H9 (cell line): ENCODE results near the gene OR10P1. TPM values are rescaled to one million over a fixed set of nuclear protein-coding genes. Genes with fewer than 3 reads are reported as not detected.

Experiments
- DNase-seq: peaks from one replicate; pipeline ENCODE4 v3.0.0-alpha.2; 2017
- H2AFZ ChIP-seq: one replicate; pipeline ENCODE4 v1.6.1; 2013; ENCODE audit warnings: mild to moderate bottlenecking, low read length, control low read depth, moderate library complexity
- H2AK5ac ChIP-seq: 2 replicates; pipeline ENCODE4 v1.6.1; 2013; ENCODE audit warnings: low read length, control low read depth, mixed read lengths; ENCODE audit not compliant: insufficient read length
- H2BK120ac ChIP-seq: one replicate; pipeline ENCODE4 v1.6.1; 2013; ENCODE audit warnings: low read depth, mild to moderate bottlenecking, low read length, control low read depth, inconsistent platforms; ENCODE audit not compliant: poor library complexity, severe bottlenecking
- H2BK12ac ChIP-seq: 2 replicates; pipeline ENCODE4 v1.6.1; 2013; ENCODE audit warnings: low read length, control low read depth, mixed read lengths, low read depth; ENCODE audit not compliant: insufficient read length
- H2BK15ac ChIP-seq: 2 replicates; pipeline ENCODE4 v1.6.1; 2013; ENCODE audit warnings: low read depth, low read length, control low read depth
- H2BK20ac ChIP-seq: one replicate; pipeline ENCODE4 v1.6.1; 2013; ENCODE audit warnings: low read depth, mild to moderate bottlenecking, low read length, control low read depth, inconsistent platforms; ENCODE audit not compliant: poor library complexity, severe bottlenecking
- H2BK5ac ChIP-seq: 2 replicates; pipeline ENCODE4 v1.6.1; 2013; ENCODE audit warnings: low read length, control low read depth, mixed read lengths; ENCODE audit not compliant: insufficient read length
- H3K14ac ChIP-seq: 2 replicates; pipeline ENCODE4 v1.6.1; 2013; ENCODE audit warnings: low read length, control low read depth; ENCODE audit not compliant: insufficient read depth
- H3K18ac ChIP-seq: 2 replicates; pipeline ENCODE4 v1.6.1; 2013; ENCODE audit warnings: low read depth, mild to moderate bottlenecking, mixed read lengths, low read length, control low read depth; ENCODE audit not compliant: insufficient read length
- H3K23ac ChIP-seq: 2 replicates; pipeline ENCODE4 v1.6.1; 2013; ENCODE audit warnings: low read length, control low read depth, mixed read lengths, low read depth; ENCODE audit not compliant: insufficient read length
- H3K23me2 ChIP-seq: 2 replicates; pipeline ENCODE4 v1.6.1; 2013; ENCODE audit warnings: low read depth, mild to moderate bottlenecking, mixed read lengths, low read length, control low read depth; ENCODE audit not compliant: insufficient read length, poor library complexity, severe bottlenecking
- H3K27ac ChIP-seq: 2 replicates; pipeline ENCODE4 v1.5.1; 2013; ENCODE audit warnings: low read length, control low read depth, mixed read lengths, low read depth; ENCODE audit not compliant: insufficient read length
- H3K27me3 ChIP-seq: 2 replicates; pipeline ENCODE4 v1.6.1; 2013; ENCODE audit warnings: low read length, control low read depth, inconsistent platforms; ENCODE audit not compliant: insufficient read depth
- H3K4ac ChIP-seq: 2 replicates; pipeline ENCODE4 v1.6.1; 2013; ENCODE audit warnings: low read depth, mild to moderate bottlenecking, control low read depth, inconsistent platforms, low read length, moderate library complexity
- H3K4me1 ChIP-seq: 2 replicates; pipeline ENCODE4 v1.6.1; 2013; ENCODE audit warnings: low read length, control low read depth, inconsistent platforms; ENCODE audit not compliant: insufficient read depth
- H3K4me2 ChIP-seq: 2 replicates; pipeline ENCODE4 v1.6.1; 2013; ENCODE audit warnings: low read length, control low read depth, mixed read lengths; ENCODE audit not compliant: insufficient read length, insufficient read depth
- H3K56ac ChIP-seq: 2 replicates; pipeline ENCODE4 v1.6.1; 2013; ENCODE audit warnings: low read depth, mild to moderate bottlenecking, mixed read lengths, low read length, control low read depth; ENCODE audit not compliant: insufficient read length
- H3K79me1 ChIP-seq: 2 replicates; pipeline ENCODE4 v1.6.1; 2013; ENCODE audit warnings: low read depth, mild to moderate bottlenecking, moderate library complexity, low read length, control low read depth, inconsistent platforms; ENCODE audit not compliant: insufficient read depth, poor library complexity, severe bottlenecking
- H3K79me2 ChIP-seq: 2 replicates; pipeline ENCODE4 v1.6.1; 2013; ENCODE audit warnings: low read length, control low read depth, inconsistent platforms; ENCODE audit not compliant: insufficient read depth
- H3K9ac ChIP-seq: 2 replicates; pipeline ENCODE4 v1.6.1; 2013; ENCODE audit warnings: low read length, control low read depth, mixed read lengths; ENCODE audit not compliant: insufficient read length; ENCODE audit errors: extremely low read depth
- H3K9me3 ChIP-seq: one replicate; pipeline ENCODE4 v1.6.1; 2013; ENCODE audit warnings: low read depth, low read length, inconsistent platforms; ENCODE audit not compliant: control insufficient read depth
- H3T11ph ChIP-seq: one replicate; pipeline ENCODE4 v1.6.1; 2013; ENCODE audit warnings: mild to moderate bottlenecking, low read length, control low read depth, inconsistent platforms
- H4K20me1 ChIP-seq: one replicate; pipeline ENCODE4 v1.6.1; 2013; ENCODE audit not compliant: control insufficient read depth, insufficient read length, insufficient read depth
- H4K5ac ChIP-seq: 2 replicates; pipeline ENCODE4 v1.6.1; 2013; ENCODE audit warnings: low read depth, mild to moderate bottlenecking, mixed read lengths, low read length, control low read depth; ENCODE audit not compliant: insufficient read length
- H4K8ac ChIP-seq: replicated peaks from 2 replicates; pipeline ENCODE4 v1.6.1; 2013; ENCODE audit warnings: low read length, control low read depth, mixed read lengths, low read depth; ENCODE audit not compliant: insufficient read length
- H4K91ac ChIP-seq: 2 replicates; pipeline ENCODE4 v1.6.1; 2013; ENCODE audit warnings: low read depth, mild to moderate bottlenecking, moderate library complexity, mixed read lengths, low read length, control low read depth; ENCODE audit not compliant: insufficient read length
- H3K27ac Mint-ChIP-seq, 3 experiments: 2 replicates in 2 of 3; 3 replicates in 1 of 3; pipeline ENCODE4 v1.8.0; 2020 to 2021; ENCODE audit warnings: mixed read lengths in 3 of 3, mild to moderate bottlenecking in 1 of 3, moderate library complexity in 1 of 3
- H3K27me3 Mint-ChIP-seq: 2 replicates; pipeline ENCODE4 v1.8.0; 2021; ENCODE audit warnings: low read depth, mild to moderate bottlenecking, moderate library complexity, mixed read lengths
- H3K36me3 Mint-ChIP-seq, 3 experiments: 2 replicates in 2 of 3; 3 replicates in 1 of 3; pipeline ENCODE4 v1.8.0; 2020 to 2021; ENCODE audit warnings: low read depth in 3 of 3, mixed read lengths in 3 of 3; ENCODE audit not compliant: insufficient read depth in 1 of 3
- H3K4me1 Mint-ChIP-seq, 2 experiments: 2 replicates each; pipeline ENCODE4 v1.8.0; 2020; ENCODE audit warnings: mixed read lengths in 2 of 2
- H3K4me3 Mint-ChIP-seq, 2 experiments: 2 replicates in 1 of 2; 3 replicates in 1 of 2; pipeline ENCODE4 v1.8.0; 2020 to 2021; ENCODE audit warnings: mild to moderate bottlenecking in 2 of 2, mixed read lengths in 2 of 2, moderate library complexity in 1 of 2
- H3K9me3 Mint-ChIP-seq, 2 experiments: 2 replicates in 1 of 2; 3 replicates in 1 of 2; pipeline ENCODE4 v1.8.0; 2020; ENCODE audit warnings: mild to moderate bottlenecking in 2 of 2, mixed read lengths in 2 of 2, moderate library complexity in 1 of 2
- WGBS: extraction: QIAGEN DNeasy Blood & Tissue Kit; methylation state at CpG from one replicate; pipeline ENCODE4 v1.1.7; 2013; ENCODE audit warnings: missing lambda C conversion rate, low lambda C conversion rate, mixed read lengths; ENCODE audit not compliant: insufficient read length; ENCODE audit errors: extremely low coverage; 5-methylcytosine and 5-hydroxymethylcytosine counted together
- total RNA-seq: library from RNA; stranded (reverse); gene quantifications from 2 replicates; pipeline ENCODE4 v1.2.1, GENCODE V29; 2021
- TF ChIP-seq, protein P1 (sequence below): fragments of 200-600 bp; sonication (generic); conservative IDR thresholded peaks from 3 replicates; pipeline ENCODE4 v1.8.0; 2021; ENCODE audit warnings: antibody characterized with exemption, mild to moderate bottlenecking

Gene OR10P1
- total RNA-seq, 1 experiment from 2014 or later: not detected

DNA sequence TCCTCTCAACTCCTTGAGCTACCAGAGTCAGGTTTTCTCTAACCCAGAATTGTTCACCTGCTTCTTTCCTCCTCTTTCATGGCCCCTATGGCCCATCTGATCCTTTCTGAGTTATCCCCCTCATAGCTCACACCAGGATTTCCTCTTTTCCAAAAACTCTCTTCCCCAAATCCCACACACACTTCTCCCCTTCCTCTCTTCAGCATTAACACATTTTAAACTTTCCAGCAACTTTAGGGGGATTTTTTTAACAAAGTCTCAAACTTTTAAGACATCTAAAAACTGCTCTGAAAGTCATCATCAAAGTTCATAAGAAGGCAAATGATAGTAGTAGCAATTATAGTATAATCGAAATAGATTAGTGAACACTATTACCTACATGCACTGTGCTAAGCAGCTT is 7.9 kb downstream of the OR10P1 start:
- DNase-seq: no peak
- Histone ChIP-seq H3K56ac (no peak overlapping the region), H4K5ac (no peak overlapping the region), H2BK12ac (no peak overlapping the region), H3K4me2 (no peak overlapping the region), H3K9me3 (no peaks in the 10 kb centered on the region), H2BK120ac (no peak overlapping the region), H3K18ac (no peak overlapping the region), H3K79me1 (no peaks in the 10 kb centered on the region), H2BK20ac (no peak overlapping the region), H3K4ac (no peak overlapping the region), H4K20me1 (no peaks in the 10 kb centered on the region), H3K23me2 (peaks cover 4% of the 10 kb centered on the region), H3K9ac (no peak overlapping the region), H2BK15ac (no peak overlapping the region), H4K91ac (no peak overlapping the region), H3K79me2 (no peaks in the 10 kb centered on the region), H3K27ac (no peak overlapping the region), H3T11ph (no peak overlapping the region), H2AK5ac (no peak overlapping the region), H3K27me3 (no peaks in the 10 kb centered on the region), H2AFZ (no peak overlapping the region), H3K4me1 (no peaks in the 10 kb centered on the region), H3K23ac (no peak overlapping the region), H3K14ac (no peak overlapping the region), H4K8ac (no peak overlapping the region), H2BK5ac (no peak overlapping the region)
- H3K4me3 Mint-ChIP-seq: no peak overlapping the region
- H3K27me3 Mint-ChIP-seq: peaks cover 9% of the 10 kb centered on the region; the same call in 1 of the 2 replicates
- H3K9me3 Mint-ChIP-seq: peaks cover 19 to 20% of the 10 kb centered on the region in 2 experiments
- peaks cover 3 to 19% (median 5%) of the 10 kb centered on the region in 3 experiments; a peak in 6 of 7 replicates for H3K36me3 Mint-ChIP-seq
- TF ChIP-seq, protein P1, sequence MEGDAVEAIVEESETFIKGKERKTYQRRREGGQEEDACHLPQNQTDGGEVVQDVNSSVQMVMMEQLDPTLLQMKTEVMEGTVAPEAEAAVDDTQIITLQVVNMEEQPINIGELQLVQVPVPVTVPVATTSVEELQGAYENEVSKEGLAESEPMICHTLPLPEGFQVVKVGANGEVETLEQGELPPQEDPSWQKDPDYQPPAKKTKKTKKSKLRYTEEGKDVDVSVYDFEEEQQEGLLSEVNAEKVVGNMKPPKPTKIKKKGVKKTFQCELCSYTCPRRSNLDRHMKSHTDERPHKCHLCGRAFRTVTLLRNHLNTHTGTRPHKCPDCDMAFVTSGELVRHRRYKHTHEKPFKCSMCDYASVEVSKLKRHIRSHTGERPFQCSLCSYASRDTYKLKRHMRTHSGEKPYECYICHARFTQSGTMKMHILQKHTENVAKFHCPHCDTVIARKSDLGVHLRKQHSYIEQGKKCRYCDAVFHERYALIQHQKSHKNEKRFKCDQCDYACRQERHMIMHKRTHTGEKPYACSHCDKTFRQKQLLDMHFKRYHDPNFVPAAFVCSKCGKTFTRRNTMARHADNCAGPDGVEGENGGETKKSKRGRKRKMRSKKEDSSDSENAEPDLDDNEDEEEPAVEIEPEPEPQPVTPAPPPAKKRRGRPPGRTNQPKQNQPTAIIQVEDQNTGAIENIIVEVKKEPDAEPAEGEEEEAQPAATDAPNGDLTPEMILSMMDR: no peak
- no CpG with 5 or more reads among the region's 1 CpG for WGBS
- H3K27ac Mint-ChIP-seq: no peak overlapping the region
- peaks cover 0 to 9% of the 10 kb centered on the region in 2 experiments; a peak in 2 of 4 replicates for H3K4me1 Mint-ChIP-seq
